ENCODE results near the gene RRP12. TPM values are rescaled to one million over a fixed set of nuclear protein-coding genes. Genes with fewer than 3 reads are reported as not detected.

RRP12 gene
- total RNA-seq, 1 donor from 2014 or later = 42.4 TPM

GRCh38 chr10:97333351-97333600, 67.9 kb downstream of the RRP12 start:
- no peak for DNase-seq (ENCODE audit: low spot score in 2 of 2, unreplicated experiment in 2 of 2)

GRCh38 chr10:97332591-97333350, 68.4 kb downstream of the RRP12 start:
- no peak for TF ChIP-seq CTCF (IDR thresholded peaks at IDR 0.05; ENCODE audit: unreplicated experiment)
- H3K4me1 Mint-ChIP-seq = peaks cover 52% of the 10 kb centered on the region
- H3K36me3 Mint-ChIP-seq = peaks cover 8% of the 10 kb centered on the region
- peaks cover 12% of the 10 kb centered on the region for H3K27me3 Mint-ChIP-seq (ENCODE audit: low read depth)
- H3K9me3 Mint-ChIP-seq = no peaks in the 10 kb centered on the region
- H3K4me3 Mint-ChIP-seq = peak overlapping the region; percentile 79
- peak overlapping the region; percentile 88 for H3K27ac Mint-ChIP-seq
- DNase-seq (ENCODE audit: low spot score in 2 of 2, unreplicated experiment in 2 of 2) = peak in 1 of 2 experiments; percentile 40

More at GRCh38 chr10:97333351-97333600, 67.9 kb downstream of the RRP12 start:
- TF ChIP-seq CTCF (IDR thresholded peaks at IDR 0.05; ENCODE audit: unreplicated experiment) = no peak
- peaks cover 55% of the 10 kb centered on the region for H3K4me1 Mint-ChIP-seq
- H3K27ac Mint-ChIP-seq = peak overlapping the region; percentile 88
- no peaks in the 10 kb centered on the region for H3K9me3 Mint-ChIP-seq
- peak overlapping the region; percentile 79 for H3K4me3 Mint-ChIP-seq
- peaks cover 8% of the 10 kb centered on the region for H3K36me3 Mint-ChIP-seq
- peaks cover 15% of the 10 kb centered on the region for H3K27me3 Mint-ChIP-seq (ENCODE audit: low read depth)

GRCh38 chr10:97331153-97331703, 69.9 kb downstream of the RRP12 start:
- Mint-ChIP-seq H3K9me3 (no peaks in the 10 kb centered on the region), H3K4me1 (peaks cover 38% of the 10 kb centered on the region), H3K4me3 (peak overlapping the region; percentile 40), H3K27ac (no peak overlapping the region), H3K27me3 (ENCODE audit: low read depth) (peaks cover 4% of the 10 kb centered on the region), H3K36me3 (peaks cover 8% of the 10 kb centered on the region)
- no peak for TF ChIP-seq CTCF (IDR thresholded peaks at IDR 0.05; ENCODE audit: unreplicated experiment)
- no peak for DNase-seq (ENCODE audit: low spot score in 2 of 2, unreplicated experiment in 2 of 2)

- H3K27ac Mint-ChIP-seq = no peak overlapping the region
- no peak overlapping the region for H3K4me3 Mint-ChIP-seq
- peaks cover 8% of the 10 kb centered on the region for H3K36me3 Mint-ChIP-seq
These were observed 71.4 kb downstream of the RRP12 start for GRCh38 chr10:97329766-97330165.

GRCh38 chr10:97328646-97329453, 72.3 kb downstream of the RRP12 start:
- Mint-ChIP-seq H3K27ac (no peak overlapping the region), H3K4me1 (peaks cover 34% of the 10 kb centered on the region), H3K4me3 (no peak overlapping the region), H3K9me3 (no peaks in the 10 kb centered on the region), H3K36me3 (peaks cover 8% of the 10 kb centered on the region), H3K27me3 (ENCODE audit: low read depth) (peaks cover 7% of the 10 kb centered on the region)
- no peak for DNase-seq (ENCODE audit: low spot score in 2 of 2, unreplicated experiment in 2 of 2)
- TF ChIP-seq CTCF (IDR thresholded peaks at IDR 0.05; ENCODE audit: unreplicated experiment) = no peak

More at GRCh38 chr10:97329766-97330165, 71.4 kb downstream of the RRP12 start:
- TF ChIP-seq CTCF (IDR thresholded peaks at IDR 0.05; ENCODE audit: unreplicated experiment) = no peak
- no peaks in the 10 kb centered on the region for H3K9me3 Mint-ChIP-seq
- H3K27me3 Mint-ChIP-seq (ENCODE audit: low read depth) = peaks cover 7% of the 10 kb centered on the region
- H3K4me1 Mint-ChIP-seq = peaks cover 34% of the 10 kb centered on the region
- no peak for DNase-seq (ENCODE audit: low spot score in 2 of 2, unreplicated experiment in 2 of 2)

Data from mesothelial cell of epicardium (in vitro differentiated cells).